AG10803 (cell line): ENCODE data around the gene MYL7.
"Not testable (repeated sequence)": the region's sequence is repeated elsewhere in the genome, so short reads cannot be mapped to it uniquely, and the experiment has no call there.

Source experiments
- DNase-seq: peaks from one replicate; pipeline ENCODE4 v3.0.0; 2010; ENCODE audit warnings: low read depth
- H3K4me3 ChIP-seq: 2 replicates; pipeline ENCODE4 v1.5.1; 2011; ENCODE audit warnings: mild to moderate bottlenecking, low read length, control low read depth
- CTCF ChIP-seq: conservative IDR thresholded peaks from 2 replicates; pipeline ENCODE4 v1.5.1; 2011; ENCODE audit warnings: mild to moderate bottlenecking, low read length, control low read depth, inconsistent platforms

The MYL7 gene

GRCh38 chr7:44134943-44135628 lies 6.0 kb downstream of the MYL7 start:
- TF ChIP-seq CTCF, result no peak
- no peak for DNase-seq
- H3K4me3 ChIP-seq, result no peak overlapping the region

- TF ChIP-seq CTCF, result no peak
- DNase-seq, result no peak
- no peak overlapping the region for H3K4me3 ChIP-seq
Observed at GRCh38 chr7:44133295-44133694, 7.8 kb downstream of the MYL7 start.

GRCh38 chr7:44132039-44132438 lies 9.1 kb downstream of the MYL7 start:
- DNase-seq, result no peak
- no peak for TF ChIP-seq CTCF
- no peak overlapping the region for H3K4me3 ChIP-seq

- peak; percentile 39 for TF ChIP-seq CTCF
- DNase-seq, result no peak
- H3K4me3 ChIP-seq, result no peak overlapping the region
Observed at GRCh38 chr7:44131173-44132029, 9.7 kb downstream of the MYL7 start.

- TF ChIP-seq CTCF, result no peak
- H3K4me3 ChIP-seq, result no peak overlapping the region
- no peak for DNase-seq
Observed at GRCh38 chr7:44128721-44129582, 12.2 kb downstream of the MYL7 start.

- no peak overlapping the region for H3K4me3 ChIP-seq
- DNase-seq, result no peak
- TF ChIP-seq CTCF, result no peak
Observed at GRCh38 chr7:44127161-44127560, 14.0 kb downstream of the MYL7 start.

- not testable (repeated sequence) for H3K4me3 ChIP-seq, DNase-seq
Observed at GRCh38 chr7:44126574-44126973, 14.6 kb downstream of the MYL7 start.
